ENCODE measurements around the gene CDH8.
A peak's percentile ranks its signal among the peaks of the same experiment; 100 is the strongest.

CDH8 gene

GRCh38 chr16:62033065-62033464, 3.2 kb downstream of the CDH8 start:
- DNase-seq (ENCODE audit: low spot score), result no peak

- DNase-seq (ENCODE audit: low spot score), result no peak
Observed at GRCh38 chr16:62029947-62030346, 6.3 kb downstream of the CDH8 start.

DNA sequence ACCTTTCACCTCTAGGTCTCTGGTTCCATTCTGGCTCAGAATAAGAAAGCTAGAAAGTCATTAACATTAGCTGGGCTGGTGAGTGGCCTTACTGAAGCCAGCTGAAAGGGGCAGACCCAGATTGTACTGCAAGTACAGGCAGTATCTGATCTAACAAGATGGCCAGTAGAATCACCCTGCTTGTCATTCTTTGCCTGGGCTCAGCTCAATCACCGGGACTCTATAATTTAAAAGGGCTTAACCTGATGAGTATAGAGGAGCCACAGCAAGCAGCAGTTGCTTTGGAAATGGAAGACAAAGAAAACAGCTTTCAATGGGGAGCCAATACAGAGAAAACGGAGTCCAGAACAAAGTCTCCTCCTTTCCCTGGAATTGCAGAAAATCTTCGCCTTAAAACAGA, 13.6 kb downstream of the CDH8 start:
- no peak for DNase-seq (ENCODE audit: low spot score)

GRCh38 chr16:62021161-62021581, 15.1 kb downstream of the CDH8 start:
- peak; percentile 39 for DNase-seq (ENCODE audit: low spot score)

DNA sequence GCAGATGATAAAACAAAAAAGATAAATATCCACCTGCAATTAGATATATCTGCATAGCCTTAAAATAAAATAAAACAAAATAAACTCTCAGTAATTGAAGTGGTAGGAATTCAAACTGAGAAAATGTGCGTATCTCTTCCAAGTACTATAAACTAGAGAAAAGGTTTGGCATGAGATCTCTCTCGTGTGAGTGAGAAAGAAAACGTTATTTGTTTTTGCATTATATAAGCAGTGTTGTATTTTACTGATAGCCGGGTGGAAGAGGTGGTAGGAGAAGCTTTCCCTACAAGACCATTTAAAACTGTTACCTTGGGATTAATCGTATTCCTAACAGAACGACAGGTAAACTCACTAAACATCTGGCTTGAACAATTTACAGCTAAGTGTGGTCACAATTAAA, 15.6 kb downstream of the CDH8 start:
- no peak for DNase-seq (ENCODE audit: low spot score)

DNA sequence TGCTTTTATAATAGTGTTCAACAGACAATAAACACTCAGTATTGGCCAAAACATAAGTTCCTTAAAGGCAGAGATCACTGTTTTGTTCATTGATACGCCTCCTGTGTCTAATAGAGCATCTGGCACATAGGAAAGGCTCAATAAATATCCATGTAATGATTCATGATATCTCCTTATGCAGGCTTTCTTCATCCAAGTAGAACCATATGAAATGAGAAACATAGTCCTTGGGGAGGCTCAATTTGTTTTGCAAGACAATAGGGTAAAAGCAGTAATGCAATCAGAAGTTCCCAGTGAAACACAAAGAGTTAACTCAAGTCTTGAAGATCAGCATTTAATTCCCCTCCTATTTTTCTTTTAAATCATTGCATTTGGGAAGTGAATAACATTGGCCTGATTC, 16.4 kb downstream of the CDH8 start:
- DNase-seq (ENCODE audit: low spot score), result no peak

GRCh38 chr16:62018301-62019060, 17.8 kb downstream of the CDH8 start:
- no peak for DNase-seq (ENCODE audit: low spot score)

DNA sequence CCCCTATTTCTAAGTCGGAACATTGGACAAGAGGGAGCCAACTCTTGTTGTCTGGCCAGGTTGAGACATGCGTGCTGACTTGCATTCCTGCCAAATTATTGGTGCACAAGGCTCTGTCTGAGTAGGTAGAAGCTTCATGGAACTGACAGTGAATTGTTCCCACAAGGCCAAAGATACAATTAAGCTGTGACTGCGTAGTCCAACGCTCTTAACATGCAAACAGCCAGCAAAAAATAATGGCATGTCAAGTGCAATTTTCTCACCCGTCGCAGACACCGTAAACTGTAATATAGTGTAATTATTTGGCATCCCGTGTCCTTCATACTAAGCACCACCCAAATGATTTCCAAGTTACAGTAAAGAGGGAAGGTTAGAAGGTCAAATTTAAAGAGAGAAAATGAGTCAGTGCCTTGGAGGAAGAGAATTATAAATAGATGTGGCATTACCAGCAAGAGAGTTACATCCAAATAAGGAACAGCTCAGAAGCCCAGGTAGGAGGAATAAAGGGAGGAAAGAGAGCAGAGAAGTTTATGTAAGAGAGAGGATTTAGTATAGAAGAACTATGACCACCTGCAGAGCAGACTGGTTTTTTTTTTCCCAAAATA, 21.8 kb downstream of the CDH8 start:
- DNase-seq (ENCODE audit: low spot score), result no peak

GRCh38 chr16:62010186-62010585, 26.1 kb downstream of the CDH8 start:
- DNase-seq (ENCODE audit: low spot score), result no peak

DNA sequence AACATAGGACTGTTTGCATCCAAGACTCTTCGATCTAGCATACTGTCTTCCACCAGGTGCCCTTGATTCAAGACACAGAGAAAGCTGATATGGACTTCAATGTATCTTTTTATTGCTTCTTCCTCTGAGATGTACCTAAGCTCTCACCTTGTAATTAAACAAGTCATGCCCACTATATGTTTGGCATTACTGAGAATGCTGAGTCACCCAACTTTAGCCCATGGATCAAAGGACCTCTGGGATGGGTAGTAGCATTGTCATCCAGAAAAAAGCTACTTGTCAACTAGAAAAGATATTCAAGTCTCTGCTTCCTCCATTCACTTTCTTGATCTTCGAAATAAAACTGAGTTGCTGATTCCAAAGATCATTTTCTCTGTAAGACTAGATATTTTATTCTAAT, 37.8 kb downstream of the CDH8 start:
- DNase-seq (ENCODE audit: low spot score), result no peak

- DNase-seq (ENCODE audit: low spot score), result no peak
Observed at GRCh38 chr16:61993108-61993507, 43.1 kb downstream of the CDH8 start.

GRCh38 chr16:61987474-61988012, 48.7 kb downstream of the CDH8 start:
- DNase-seq (ENCODE audit: low spot score), result no peak

DNA sequence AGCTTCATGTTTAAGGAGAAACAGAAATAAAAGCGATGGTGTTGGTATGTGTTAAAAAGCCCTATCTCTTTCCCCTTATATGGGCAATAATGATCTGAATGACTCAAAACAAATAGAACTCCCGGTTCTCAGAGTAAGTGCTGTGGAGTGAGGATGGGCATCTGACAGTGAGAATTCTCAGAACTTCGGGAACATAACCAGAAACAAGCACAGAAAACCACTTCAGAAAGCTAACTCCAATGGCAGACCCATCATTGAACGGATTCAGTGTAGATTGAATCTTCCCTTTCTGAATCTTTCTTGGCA, 67.2 kb downstream of the CDH8 start:
- DNase-seq (ENCODE audit: low spot score), result no peak

DNA sequence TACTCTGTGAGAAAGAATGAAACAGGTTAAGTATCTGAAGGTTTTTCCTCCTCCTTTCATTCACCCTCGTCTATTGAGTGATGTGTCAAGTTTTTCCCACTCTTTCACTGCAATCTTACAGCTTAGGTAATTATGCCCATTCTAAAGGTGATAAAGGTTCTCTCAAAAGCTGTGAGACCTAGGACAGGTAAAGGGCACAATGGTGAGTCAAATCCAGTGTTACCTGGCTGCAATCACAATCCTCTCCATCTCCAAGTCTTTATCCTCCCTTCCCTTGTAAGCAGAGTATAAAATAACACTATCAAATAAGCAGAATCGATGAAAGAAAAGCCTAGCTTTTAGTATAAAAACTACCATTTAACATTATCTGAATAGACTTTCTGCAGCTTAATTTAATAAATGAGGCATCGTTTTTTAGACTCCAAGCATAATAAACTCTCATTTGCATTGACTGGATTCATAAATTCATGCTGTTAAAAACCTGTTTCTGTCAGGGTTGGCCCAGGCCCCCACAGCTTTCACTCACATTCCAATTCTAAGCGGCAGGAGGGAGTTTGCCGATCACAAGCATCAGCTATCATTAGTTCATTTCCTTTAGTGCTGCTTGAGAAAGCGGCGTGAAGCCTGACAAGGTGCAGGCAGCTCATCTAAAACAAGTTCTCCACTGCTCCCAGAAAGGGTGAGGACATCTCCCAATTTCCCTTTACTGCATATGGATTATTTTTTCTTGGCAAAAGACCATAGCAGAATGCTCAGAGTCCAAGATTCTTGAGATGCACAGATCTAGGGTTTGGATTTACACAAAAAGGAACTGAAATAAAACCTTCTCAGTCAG, 67.8 kb downstream of the CDH8 start:
- no peak for DNase-seq (ENCODE audit: low spot score)

- DNase-seq (ENCODE audit: low spot score), result no peak
Observed at GRCh38 chr16:61957075-61957855, 79.0 kb downstream of the CDH8 start.

DNA sequence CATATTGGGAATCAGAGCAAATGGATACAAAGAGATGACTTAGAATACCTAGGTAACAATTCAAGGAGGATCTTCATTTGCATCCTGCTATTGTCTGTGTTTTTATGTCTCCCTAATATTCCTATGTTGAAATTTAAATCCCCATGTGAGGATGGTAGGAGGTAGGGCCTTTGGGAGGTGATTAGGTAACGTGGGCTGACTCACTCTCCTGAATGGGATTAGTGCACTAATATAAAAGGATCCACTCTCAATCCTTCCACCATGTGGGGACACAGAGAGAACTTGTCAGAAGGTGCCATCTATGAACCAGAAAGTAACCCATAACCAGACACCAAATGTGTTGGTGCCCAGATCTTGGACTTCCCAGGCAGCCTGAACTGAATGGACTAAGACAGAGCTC, 83.4 kb downstream of the CDH8 start:
- no peak for DNase-seq (ENCODE audit: low spot score)

DNA sequence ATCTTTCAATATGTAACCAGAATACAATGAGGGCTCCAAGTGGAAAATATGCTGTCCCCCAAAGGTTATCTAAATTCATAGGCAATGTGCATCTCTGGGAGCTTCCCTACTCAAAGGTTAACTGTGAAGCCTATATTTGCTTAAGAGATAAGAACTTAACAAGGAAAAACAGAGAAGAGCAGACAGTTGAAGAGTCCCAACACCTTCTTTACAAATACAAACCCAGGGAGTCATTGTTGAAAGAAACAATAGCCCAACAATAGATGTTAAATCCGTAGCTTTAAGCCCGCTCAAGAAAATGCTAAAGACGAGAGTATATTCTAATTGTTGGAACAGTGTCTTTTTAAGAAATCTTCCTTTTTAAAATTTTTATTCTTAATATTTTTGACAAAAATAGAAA, 87.8 kb downstream of the CDH8 start:
- DNase-seq (ENCODE audit: low spot score), result no peak

DNA sequence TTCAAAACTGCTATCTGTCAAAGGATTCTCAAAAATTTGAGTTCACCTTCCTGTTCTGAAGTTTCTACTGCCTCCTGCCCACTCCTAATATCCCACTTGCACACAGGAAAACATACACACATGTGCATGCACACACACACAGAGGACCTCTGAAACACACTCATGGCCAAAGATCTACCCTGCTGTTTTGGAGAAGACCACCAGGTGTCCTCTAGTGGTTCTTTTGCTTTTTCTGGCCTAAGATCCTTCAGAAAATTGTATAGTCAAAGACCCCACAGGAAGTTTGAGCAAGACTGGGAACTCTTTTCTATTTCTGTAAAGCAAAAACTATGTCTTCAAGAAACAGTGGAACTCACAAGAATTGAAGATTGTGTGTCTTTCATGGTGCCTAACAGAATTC, 90.2 kb downstream of the CDH8 start:
- DNase-seq (ENCODE audit: low spot score), result no peak

- peak; percentile 12 for DNase-seq (ENCODE audit: low spot score)
Observed at GRCh38 chr16:61945511-61945910, 90.7 kb downstream of the CDH8 start.

DNA sequence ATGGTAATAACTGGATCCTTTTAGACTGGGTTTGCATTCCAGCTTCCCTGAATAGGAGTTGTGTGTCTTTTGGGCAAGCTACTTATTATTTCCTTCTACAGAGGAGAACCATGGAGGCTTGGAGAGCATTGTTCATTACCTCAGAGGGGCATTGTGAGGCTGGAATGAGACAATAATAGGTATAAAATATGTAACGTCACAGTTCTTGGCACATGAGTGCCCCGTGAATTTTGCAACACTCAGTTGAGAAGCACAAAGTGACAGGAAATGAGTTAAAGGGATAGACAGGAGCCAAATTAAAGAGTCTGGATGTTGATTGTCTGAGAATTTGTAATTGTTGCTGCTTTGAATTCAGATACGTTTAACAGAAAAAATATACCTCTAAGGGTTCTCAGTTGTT, 92.2 kb downstream of the CDH8 start:
- no peak for DNase-seq (ENCODE audit: low spot score)

DNA sequence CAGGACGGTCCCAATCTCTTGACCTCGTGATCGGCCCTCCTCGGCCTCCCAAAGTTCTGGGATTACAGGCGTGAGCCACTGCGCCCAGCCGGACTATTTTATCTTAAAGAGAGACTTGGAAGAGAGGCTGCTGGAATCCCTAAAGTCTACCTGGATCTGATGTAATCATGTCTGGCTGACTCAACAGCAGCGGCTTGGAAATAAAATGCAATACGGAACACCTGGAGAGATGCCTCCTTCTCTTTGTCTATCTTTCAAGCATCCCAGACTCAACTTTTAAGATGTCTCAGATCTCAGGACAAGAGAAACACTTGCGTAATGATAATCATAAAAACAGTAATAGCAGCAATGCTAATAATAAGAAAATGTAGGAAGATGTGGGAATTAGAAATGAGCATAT, 95.6 kb downstream of the CDH8 start:
- DNase-seq (ENCODE audit: low spot score), result no peak

GRCh38 chr16:61937646-61938045, 98.6 kb downstream of the CDH8 start:
- DNase-seq (ENCODE audit: low spot score), result no peak

Data from Ammon's horn (tissue), 1 donor.